ENCODE results near the gene SERPINA9.

GRCh38 chr14:94483071-94483451 lies 7.1 kb upstream of the SERPINA9 start:
- TF ChIP-seq EZH2phosphoT487 (IDR thresholded peaks at IDR 0.05; ENCODE audit: insufficient read depth, low read depth) (no peak), EZH2 (IDR thresholded peaks at IDR 0.05; ENCODE audit: insufficient read depth, poor library complexity, severe bottlenecking) (no peak)

All from GM23248 (cell line).